K562 (cell line): ENCODE measurements around the gene SNRNP48. TPM values are rescaled to one million over a fixed set of nuclear protein-coding genes. Genes with fewer than 3 reads are reported as not detected.
A peak's percentile ranks its signal among the peaks of the same experiment; 100 is the strongest.

Experiments used
- ATAC-seq: fragments of 200-7000 bp; cut with Tn5 transposase; 3 replicates; pipeline ENCODE4 v1.9.1; 2020; ENCODE audit warnings: moderate library complexity
- BruUV-seq: library from RNA; stranded (reverse); fragments of 400-500 nt; replicated peaks from 2 replicates; lab custom pipeline; 2021; lab: Mats Ljungman, UMichigan
- CTCF ChIA-PET: fragments of 300-600 bp; formaldehyde crosslinking; extraction: SDS; loops from one replicate; lab custom pipeline; 2021; ENCODE audit warnings: low intra/inter-chr PET ratio; lab: Yijun Ruan, JAX
- POLR2A ChIA-PET: fragments of 300-600, 350-650 bp; sonication (Branson Sonifier 250); formaldehyde crosslinking; extraction: SDS; loops from one replicate; lab custom pipeline; 2021; ENCODE audit warnings: antibody characterized with exemption, inconsistent platforms; lab: Yijun Ruan, JAX
- DNase-seq, 4 experiments: peaks; one replicate each; pipeline versions ENCODE4 v3.0.0 to v3.0.0-alpha.2; 2011 to 2018; ENCODE audit warnings: low spot score in 3 of 4, mixed read lengths in 3 of 4; ENCODE audit errors: extremely low read depth in 1 of 4
- FAIRE-seq: peaks from 2 replicates; lab custom pipeline; 2011; peaks lifted over from hg19 to GRCh38; lab: Jason Lieb, UNC
- H2AFZ ChIP-seq: 2 replicates; pipeline ENCODE4 v1.6.0; 2011; ENCODE audit warnings: low read depth, low read length, control low read depth, inconsistent platforms
- H3K27ac ChIP-seq: fragments of 200-600 bp; 3 replicates; pipeline ENCODE4 v1.8.0; 2011; ENCODE audit warnings: low read depth, mild to moderate bottlenecking, control low read depth, inconsistent platforms, low read length, moderate library complexity, mixed read lengths; ENCODE audit errors: extremely low read depth
- H3K27me3 ChIP-seq, 2 experiments: fragments of 300-600 bp in 1 of 2; 2 replicates in 1 of 2; 3 replicates in 1 of 2; pipeline versions ENCODE4 v1.6.0 to v1.8.0; 2011; ENCODE audit warnings: inconsistent platforms in 2 of 2, low read length in 2 of 2, mild to moderate bottlenecking in 1 of 2, mixed read lengths in 1 of 2, moderate library complexity in 1 of 2; ENCODE audit not compliant: control insufficient read depth in 2 of 2, insufficient read depth in 2 of 2
- H3K36me3 ChIP-seq: fragments of 300-600 bp; 3 replicates; pipeline ENCODE4 v1.8.0; 2011; ENCODE audit warnings: mild to moderate bottlenecking, low read length, inconsistent platforms; ENCODE audit not compliant: control insufficient read depth, insufficient read depth
- H3K4me1 ChIP-seq, 2 experiments: fragments of 200-600 bp in 1 of 2; replicated peaks in 1 of 2; 2 replicates in 1 of 2; 3 replicates in 1 of 2; pipeline versions ENCODE4 v1.5.1 to v1.8.0; 2011; ENCODE audit warnings: inconsistent platforms in 2 of 2, low read length in 2 of 2, mild to moderate bottlenecking in 1 of 2, mixed read lengths in 1 of 2, moderate library complexity in 1 of 2; ENCODE audit not compliant: control insufficient read depth in 2 of 2, insufficient read depth in 2 of 2
- H3K4me2 ChIP-seq: 2 replicates; pipeline ENCODE4 v1.6.1; 2011; ENCODE audit warnings: low read length, control low read depth, inconsistent platforms, mixed read lengths; ENCODE audit not compliant: insufficient read depth
- H3K4me3 ChIP-seq: fragments of 200-600 bp; sonication (generic), shearing (Covaris generic); 2 replicates; pipeline ENCODE4 v1.5.1; 2016; ENCODE audit warnings: control low read depth, inconsistent platforms
- H3K79me2 ChIP-seq: fragments of 200-600 bp; 3 replicates; pipeline ENCODE4 v1.8.0; 2011; ENCODE audit warnings: low read length, inconsistent platforms; ENCODE audit not compliant: control insufficient read depth, insufficient read depth
- H3K9ac ChIP-seq, 2 experiments: 2 replicates each; pipeline versions ENCODE4 v1.6.0 to v1.6.1; 2011; ENCODE audit warnings: low read depth in 2 of 2, low read length in 2 of 2, control low read depth in 1 of 2, inconsistent platforms in 1 of 2, mild to moderate bottlenecking in 1 of 2, mixed read lengths in 1 of 2; ENCODE audit not compliant: insufficient read depth in 1 of 2
- H3K9me1 ChIP-seq: one replicate; pipeline ENCODE4 v1.6.0; 2011; ENCODE audit warnings: inconsistent platforms, mild to moderate bottlenecking, low read length, moderate library complexity; ENCODE audit not compliant: control insufficient read depth, insufficient read depth
- H3K9me3 ChIP-seq: replicated peaks from 2 replicates; pipeline ENCODE4 v1.5.1; 2011; ENCODE audit warnings: low read depth, low read length, inconsistent platforms; ENCODE audit not compliant: control insufficient read depth, insufficient read depth
- H4K20me1 ChIP-seq: replicated peaks from 2 replicates; pipeline ENCODE4 v1.6.1; 2011; ENCODE audit warnings: low read length, inconsistent platforms, mixed read lengths; ENCODE audit not compliant: control insufficient read depth, insufficient read depth
- CBFA2T3 ChIP-seq: fragments of 450-650 bp; IDR thresholded peaks from 2 replicates; pipeline ENCODE4 v1.6.1; 2017
- CBX1 ChIP-seq: sonication (generic); IDR thresholded peaks from 2 replicates; pipeline ENCODE4 v1.6.1; 2016; ENCODE audit warnings: antibody characterized with exemption, low read depth, mild to moderate bottlenecking
- TCF7L2 ChIP-seq: fragments of 150-350 bp; IDR thresholded peaks from 2 replicates; pipeline ENCODE4 v1.6.1; 2016; ENCODE audit warnings: low read depth, mild to moderate bottlenecking, low read length, moderate library complexity
- ZBTB11 ChIP-seq, 3 experiments: fragments of 200-800 bp in 1 of 3; fragments of 250-450 bp in 1 of 3; fragments of 450-650 bp in 1 of 3; sonication (Bioruptor Pico) in 1 of 3; sonication (Bioruptor generic) in 1 of 3; formaldehyde crosslinking in 1 of 3; IDR thresholded peaks; 2 replicates each; pipeline versions ENCODE4 v1.6.1 to v1.8.0; 2016 to 2022; ENCODE audit warnings: mild to moderate bottlenecking in 2 of 3, missing genetic modification characterization in 2 of 3, missing compliant biosample characterization in 1 of 3, moderate library complexity in 1 of 3
- WGBS: fragments of 100-300 bp; shearing (Covaris generic); methylation state at CpG from one replicate; pipeline ENCODE4 v1.1.6; 2016; ENCODE audit warnings: low coverage, mixed read lengths; ENCODE audit not compliant: insufficient coverage; ENCODE audit errors: missing lambda C conversion rate; 5-methylcytosine and 5-hydroxymethylcytosine counted together
- in situ Hi-C: fragments of 300-500 bp; cut with MboI; formaldehyde crosslinking; loops from 4 replicates; pipeline ENCODE4 v1.15.0; 2018; ENCODE audit warnings: inconsistent platforms, mixed read lengths
- intact Hi-C: fragments of 100-400 bp; cut with micrococcal nuclease; formaldehyde crosslinking; loops from 2 replicates; pipeline ENCODE4 v1.14.2; 2022
- polyA plus RNA-seq, 8 experiments: library from polyadenylated mRNA; depleted of rRNA in 4 of 8; stranded (reverse) in 5 of 8; unstranded in 3 of 8; fragments of >200 nt; fragmentation: Nextera tagmentation in 2 of 8; fragmentation: Illumina TruSeq in 1 of 8; extraction: Ambion mirVana in 2 of 8; extraction: Trizol in 1 of 8; gene quantifications; 2 replicates each; pipeline versions ENCODE4 v1.2.1 to v1.2.3, GENCODE V29; 2011 to 2014; ENCODE audit warnings: inconsistent platforms in 1 of 8, missing spikeins in 1 of 8
- total RNA-seq, 7 experiments: library from RNA; depleted of rRNA in 6 of 7; stranded (reverse); fragments of >200 nt in 6 of 7; fragmentation: Illumina TruSeq in 2 of 7; extraction: Trizol in 2 of 7; gene quantifications; 2 replicates each; pipeline versions ENCODE4 v1.2.1 to v1.2.3, GENCODE V29; 2011 to 2021; ENCODE audit warnings: low replicate concordance in 1 of 7
- TF ChIP-seq, protein P1 (sequence below), 2 experiments: fragments of 450-650 bp in 1 of 2; sonication (generic) in 1 of 2; formaldehyde crosslinking in 1 of 2; IDR thresholded peaks in 1 of 2; conservative IDR thresholded peaks in 1 of 2; 2 replicates each; pipeline versions ENCODE4 v1.6.1 to v1.8.1; 2016 to 2023; ENCODE audit warnings: mild to moderate bottlenecking in 2 of 2, moderate library complexity in 2 of 2, inconsistent platforms in 1 of 2, missing genetic modification reagents in 1 of 2

The SNRNP48 gene
- total and polyA plus RNA-seq, 9 of the 15 experiments (the other 6 are each of a cell fraction or from before 2014, with no cell fraction given): 6.2 to 32.9 (median 18.6) TPM

GRCh38 chr6:7658543-7658942 lies 68.5 kb downstream of the SNRNP48 start:
- BruUV-seq: no TSS peak
- H3K4me2 ChIP-seq: no peak overlapping the region
- FAIRE-seq (no peak), DNase-seq (no peak)
- TF ChIP-seq CBFA2T3: no peak
- no peak for TF ChIP-seq CBX1
- TF ChIP-seq, protein P1, sequence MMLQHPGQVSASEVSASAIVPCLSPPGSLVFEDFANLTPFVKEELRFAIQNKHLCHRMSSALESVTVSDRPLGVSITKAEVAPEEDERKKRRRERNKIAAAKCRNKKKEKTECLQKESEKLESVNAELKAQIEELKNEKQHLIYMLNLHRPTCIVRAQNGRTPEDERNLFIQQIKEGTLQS (IDR thresholded peaks at IDR 0.05): 0 out of 2 replicates have a peak, but pooled peaks have one; percentile 25
- TF ChIP-seq, protein P1 (CRISPR knock-in tag; conservative IDR thresholded peaks at IDR 0.05): no peak
- no peak for TF ChIP-seq TCF7L2
- TF ChIP-seq ZBTB11 (CRISPR knock-in tag; IDR thresholded peaks at IDR 0.05): no peak
- TF ChIP-seq, all 486 proteins: peak for 1
- WGBS: 0% methylated on average over 4 of the region's 4 CpGs
- POLR2A ChIA-PET: no interaction called here
- no peak overlapping the region for H3K4me3 ChIP-seq
- CTCF ChIA-PET: no interaction called here
- H3K27me3 ChIP-seq: peaks cover 29 to 56% of the 10 kb centered on the region in 2 experiments
- H3K79me2 ChIP-seq: no peaks in the 10 kb centered on the region
- no peak for ATAC-seq
- in situ Hi-C loops: no loop called here
- H3K4me1 ChIP-seq: no peaks in the 10 kb centered on the region
- intact Hi-C loops: no loop called here
- H3K27ac ChIP-seq: no peak overlapping the region
- H3K9me1 ChIP-seq: no peaks in the 10 kb centered on the region
- no peaks in the 10 kb centered on the region for H3K36me3 ChIP-seq
- no peaks in the 10 kb centered on the region for H4K20me1 ChIP-seq
- no peak overlapping the region for H3K9ac ChIP-seq
- no peak overlapping the region for H2AFZ ChIP-seq
- H3K9me3 ChIP-seq: no peaks in the 10 kb centered on the region
